ENCODE data around the gene CFD.
"Not testable (repeated sequence)": the region's sequence is repeated elsewhere in the genome, so short reads cannot be mapped to it uniquely, and the experiment has no call there.

CFD gene

DNA sequence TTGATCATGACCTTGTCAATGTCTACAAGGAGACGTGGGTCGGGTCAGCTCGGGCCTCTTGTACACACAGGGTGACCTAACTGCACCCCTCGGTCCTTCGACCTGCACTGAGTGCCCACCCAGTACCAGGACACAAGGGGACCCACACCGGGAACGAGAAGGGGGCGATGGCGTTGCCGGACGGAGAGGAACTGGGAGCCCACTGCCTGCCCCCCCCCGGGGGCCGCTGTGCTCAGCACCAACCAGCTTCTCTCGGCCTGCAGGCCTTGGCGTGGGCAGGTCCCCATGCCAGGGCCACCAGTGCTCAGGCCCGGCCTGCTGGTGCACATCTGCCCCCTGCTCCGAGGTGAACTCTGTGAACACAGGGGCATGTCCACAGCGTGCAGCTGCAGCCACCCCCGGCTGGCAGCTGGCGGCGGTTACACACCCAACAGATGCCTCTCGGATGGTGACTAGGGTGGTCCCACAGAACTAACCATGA is 14.1 kb downstream of the CFD start:
- DNase-seq: no peak

DNA sequence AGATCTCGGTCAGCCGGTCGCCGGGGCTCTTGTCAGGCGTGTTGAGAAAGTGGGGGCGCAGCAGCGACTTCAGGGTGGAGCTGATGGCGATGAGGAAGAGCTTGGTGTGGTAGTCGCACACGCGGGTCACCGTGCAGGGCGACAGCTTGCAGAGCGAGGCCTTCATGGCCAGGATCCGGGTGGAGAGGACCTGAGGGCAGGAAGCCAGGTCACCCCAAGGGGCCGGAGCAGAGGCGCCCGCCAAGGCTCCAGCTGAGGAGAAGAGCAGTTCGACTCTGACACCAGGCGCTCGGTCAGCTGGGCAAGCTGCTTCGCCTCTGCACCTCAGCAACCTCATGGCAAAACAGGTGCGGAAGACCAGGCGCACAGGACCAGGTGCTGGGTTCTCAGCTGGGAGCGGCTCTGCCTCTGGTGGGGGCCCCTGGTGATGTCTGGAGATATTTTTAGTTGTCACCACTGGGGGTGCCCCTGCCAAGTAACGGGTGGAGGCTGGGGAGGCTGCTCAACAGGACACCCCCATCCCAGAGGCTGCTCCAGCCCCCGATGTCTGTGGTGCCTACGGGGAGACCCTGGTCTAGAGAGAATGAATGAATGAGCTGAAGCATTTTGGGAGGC is 15.9 kb downstream of the CFD start:
- DNase-seq: no peak

DNA sequence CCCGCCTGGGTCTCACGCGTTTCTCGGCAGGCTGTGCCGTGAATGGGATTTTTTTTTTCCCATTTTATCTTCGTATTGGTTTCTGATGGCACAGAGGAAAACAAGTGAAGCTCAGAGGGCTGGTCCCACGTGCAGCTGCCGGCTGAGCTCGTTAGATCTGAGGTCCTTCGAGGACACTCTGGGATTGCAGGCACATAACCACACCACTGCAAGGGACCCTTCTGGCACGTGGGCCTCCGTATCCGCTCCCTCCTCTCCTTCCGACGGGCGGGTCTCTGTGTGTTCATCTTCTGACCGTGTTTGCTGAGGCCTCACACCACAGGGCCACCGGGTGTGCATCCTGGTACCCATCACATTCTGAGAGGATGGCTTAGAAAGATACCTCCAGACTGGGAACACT is 16.6 kb downstream of the CFD start:
- DNase-seq: no peak

DNA sequence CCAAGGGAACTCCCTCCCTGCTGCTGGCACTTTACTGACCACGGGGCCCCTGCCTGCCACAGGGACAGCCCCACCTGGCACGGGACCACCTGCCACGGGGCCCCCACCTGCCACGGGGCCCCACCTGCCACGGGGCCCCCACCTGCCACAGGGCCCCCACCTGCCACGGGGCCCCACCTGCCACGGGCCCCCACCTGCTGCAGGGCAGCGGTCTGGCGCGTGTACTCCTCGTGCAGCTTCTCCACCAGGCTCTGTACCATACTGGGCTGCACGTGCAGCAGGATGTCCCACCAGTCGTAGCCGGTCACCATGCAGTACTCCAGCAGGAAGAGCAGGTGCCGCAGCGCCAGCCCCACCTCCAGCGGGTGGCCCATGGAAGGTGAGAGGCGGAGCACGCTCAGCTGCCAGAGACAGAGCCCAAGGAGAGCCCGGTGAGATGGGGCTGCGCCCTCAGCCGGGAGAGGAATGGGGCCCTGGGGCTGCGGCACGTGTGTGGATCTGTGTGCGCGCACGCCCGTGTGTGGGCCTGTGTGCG is 17.4 kb downstream of the CFD start:
- DNase-seq: no peak

DNA sequence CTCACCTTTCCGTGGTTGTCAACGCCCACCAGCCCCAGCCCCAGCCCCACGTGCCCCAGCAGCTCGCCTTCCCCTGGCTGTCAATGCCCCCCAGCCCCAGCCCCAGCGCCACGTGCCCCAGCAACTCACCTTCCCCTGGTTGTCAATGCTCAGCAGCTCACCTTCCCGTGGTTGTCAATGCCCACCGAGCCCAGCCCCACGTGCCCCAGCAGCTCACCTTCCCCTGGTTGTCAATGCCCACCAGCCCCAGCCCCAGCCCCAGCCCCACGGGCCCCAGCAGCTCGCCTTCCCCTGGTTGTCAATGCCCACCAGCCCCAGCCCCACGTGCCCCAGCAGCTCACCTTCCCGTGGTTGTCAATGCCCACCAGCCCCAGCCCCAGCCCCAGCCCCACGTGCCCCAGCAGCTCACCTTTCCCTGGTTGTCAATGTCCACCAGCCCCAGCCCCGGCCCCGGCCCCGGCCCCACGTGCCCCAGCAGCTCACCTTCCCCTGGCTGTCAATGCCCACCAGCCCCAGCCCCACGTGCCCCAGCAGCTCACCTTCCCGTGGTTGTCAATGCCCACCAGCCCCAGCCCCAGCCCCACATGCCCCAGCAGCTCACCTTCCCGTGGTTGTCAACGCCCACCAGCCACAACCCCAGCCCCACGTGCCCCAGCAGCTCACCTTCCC is 18.7 kb downstream of the CFD start:
- not testable (repeated sequence) for DNase-seq

DNA sequence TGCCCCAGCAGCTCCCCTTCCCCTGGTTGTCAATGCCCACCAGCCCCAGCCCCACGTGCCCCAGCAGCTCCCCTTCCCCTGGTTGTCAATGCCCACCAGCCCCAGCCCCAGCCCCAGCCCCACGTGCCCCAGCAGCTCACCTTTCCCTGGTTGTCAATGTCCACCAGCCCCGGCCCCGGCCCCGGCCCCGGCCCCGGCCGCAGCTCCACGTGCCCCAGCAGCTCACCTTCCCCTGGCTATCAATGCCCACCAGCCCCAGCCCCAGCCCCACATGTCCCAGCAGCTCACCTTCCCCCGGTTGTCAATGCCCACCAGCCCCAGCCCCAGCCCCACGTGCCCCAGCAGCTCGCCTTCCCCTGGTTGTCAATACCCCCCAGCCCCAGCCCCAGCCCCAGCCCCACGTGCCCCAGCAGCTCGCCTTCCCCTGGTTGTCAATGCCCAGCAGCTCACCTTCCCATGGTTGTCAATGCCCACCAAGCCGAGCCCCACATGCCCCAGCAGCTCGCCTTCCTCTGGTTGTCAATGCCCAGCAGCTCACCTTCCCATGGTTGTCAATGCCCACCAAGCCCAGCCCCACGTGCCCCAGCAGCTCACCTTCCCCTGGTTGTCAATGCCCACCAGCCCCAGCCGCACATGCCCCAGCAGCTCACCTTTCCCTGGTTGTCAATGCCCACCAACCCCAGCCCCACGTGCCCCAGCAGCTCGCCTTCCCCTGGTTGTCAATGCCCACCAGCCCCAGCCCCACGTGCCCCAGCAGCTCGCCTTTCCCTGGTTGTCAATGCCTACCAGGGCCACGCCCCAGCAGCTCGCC is 19.5 kb downstream of the CFD start:
- not testable (repeated sequence) for DNase-seq

DNA sequence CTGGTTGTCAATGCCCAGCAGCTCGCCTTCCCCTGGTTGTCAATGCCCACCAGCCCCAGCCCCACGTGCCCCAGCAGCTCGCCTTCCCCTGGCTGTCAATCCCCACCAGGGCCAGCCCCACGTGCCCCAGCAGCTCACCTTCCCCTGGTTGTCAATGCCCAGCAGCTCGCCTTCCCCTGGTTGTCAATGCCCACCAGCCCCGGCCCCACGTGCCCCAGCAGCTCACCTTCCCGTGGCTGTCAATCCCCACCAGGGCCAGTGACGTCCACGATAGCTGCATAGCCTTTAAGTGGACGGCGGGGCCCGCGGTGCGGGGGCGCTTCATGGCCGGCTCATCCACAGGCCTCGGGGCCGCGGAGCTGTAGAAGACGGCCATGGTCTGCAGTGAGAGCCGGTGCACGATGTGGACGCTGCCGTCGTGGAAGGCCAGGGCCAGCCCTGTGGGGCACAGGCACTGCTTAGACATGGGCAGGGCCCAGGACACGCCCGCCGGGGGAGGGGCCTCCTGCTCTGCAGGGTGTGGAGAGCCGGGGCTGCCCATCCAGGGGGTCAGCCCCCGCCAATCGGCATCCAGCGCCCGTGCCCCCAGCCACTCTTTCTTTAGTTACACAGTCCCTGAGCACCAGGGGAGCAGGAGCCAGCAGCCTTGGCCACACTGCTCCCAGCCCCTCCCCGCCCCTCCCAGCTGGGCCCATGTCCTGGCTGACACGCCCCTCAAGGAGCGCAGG is 20.4 kb downstream of the CFD start:
- DNase-seq: no peak

DNA sequence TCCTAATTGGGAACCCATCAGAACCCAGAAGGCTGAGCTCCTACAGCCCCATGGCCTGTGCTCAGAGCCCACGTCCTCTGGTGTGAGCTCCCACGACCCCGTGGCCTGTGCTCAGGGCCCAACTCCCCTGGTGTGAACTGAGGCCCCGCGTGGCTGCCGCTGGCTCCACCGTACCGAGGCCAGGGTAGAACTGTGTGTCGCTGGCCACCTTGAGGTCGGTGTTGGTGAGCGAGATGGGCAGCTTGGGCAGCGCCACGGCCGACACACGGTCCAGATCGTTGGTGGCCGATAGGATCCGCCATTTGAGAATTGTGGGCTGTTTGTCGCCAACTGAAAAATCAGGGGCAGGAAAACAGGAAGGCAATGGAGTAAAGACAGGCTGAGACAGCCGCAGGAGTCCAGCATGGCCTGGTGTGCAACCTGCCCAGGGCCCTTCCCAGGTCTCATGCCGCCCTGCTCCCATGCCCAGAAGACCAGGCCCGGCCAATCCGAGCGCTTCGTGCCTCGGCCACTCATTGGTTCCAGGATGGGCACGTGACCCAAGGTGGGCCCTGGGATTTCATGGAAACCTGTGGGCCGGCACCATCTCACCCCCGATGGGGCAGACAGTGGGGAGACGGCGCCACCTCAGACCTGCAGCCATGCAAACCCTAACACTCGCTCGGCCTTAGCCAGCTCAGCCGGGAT is 22.1 kb downstream of the CFD start:
- no peak for DNase-seq

DNA sequence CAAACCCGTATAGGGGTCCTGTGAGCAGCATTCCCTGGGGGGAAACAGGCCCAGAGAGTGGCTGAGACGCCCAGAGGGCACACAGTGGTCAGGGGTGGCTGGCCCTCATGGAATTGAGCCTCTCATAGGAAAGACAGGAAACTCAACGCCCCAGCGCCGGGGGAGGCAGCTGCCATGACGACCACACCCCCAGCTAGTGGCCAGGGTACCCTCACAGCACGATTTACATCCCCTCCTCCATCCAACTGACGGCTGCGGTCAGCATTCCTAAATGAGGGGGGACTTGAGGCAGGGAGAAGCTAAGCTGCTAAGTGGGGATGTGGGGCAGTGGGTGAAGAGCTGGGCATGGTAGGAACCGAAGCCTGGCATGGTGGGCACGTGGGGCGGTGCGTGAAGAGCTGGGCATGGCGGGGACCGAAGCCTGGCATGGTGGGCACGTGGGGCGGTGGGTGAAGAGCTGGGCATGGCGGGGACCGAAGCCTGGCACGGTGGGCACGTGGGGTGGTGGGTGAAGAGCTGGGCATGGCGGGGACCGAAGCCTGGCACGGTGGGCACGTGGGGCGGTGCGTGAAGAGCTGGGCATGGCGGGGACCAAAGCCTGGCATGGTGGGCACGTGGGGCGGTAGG is 23.5 kb downstream of the CFD start:
- DNase-seq: no peak

DNA sequence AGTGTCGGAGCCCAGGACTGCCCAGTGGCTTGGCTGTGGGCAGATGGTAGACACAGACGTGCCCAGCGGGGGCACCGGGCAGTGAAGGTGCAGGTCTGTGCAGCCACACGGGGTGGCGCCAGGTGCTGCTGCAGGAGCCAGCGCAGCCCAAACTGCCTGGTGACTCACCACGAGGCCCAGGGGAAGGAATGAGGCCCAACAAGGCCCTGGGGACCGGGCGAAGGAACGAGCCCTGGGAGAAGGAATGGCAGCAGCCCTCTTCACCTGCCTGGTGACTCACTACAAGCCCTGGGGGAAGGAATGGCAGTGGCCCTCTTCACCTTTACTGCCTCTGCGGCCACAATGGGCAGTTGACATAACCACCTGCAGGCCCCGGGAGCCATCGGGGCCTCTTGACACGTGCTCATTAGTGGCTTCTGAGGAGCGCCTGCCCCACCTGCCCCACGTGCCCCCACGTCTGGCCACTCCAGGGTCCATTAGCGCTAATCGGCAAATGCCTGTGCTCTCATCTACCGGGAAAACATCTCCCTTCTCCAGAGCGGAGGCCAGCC is 24.3 kb downstream of the CFD start:
- no peak for DNase-seq

DNA sequence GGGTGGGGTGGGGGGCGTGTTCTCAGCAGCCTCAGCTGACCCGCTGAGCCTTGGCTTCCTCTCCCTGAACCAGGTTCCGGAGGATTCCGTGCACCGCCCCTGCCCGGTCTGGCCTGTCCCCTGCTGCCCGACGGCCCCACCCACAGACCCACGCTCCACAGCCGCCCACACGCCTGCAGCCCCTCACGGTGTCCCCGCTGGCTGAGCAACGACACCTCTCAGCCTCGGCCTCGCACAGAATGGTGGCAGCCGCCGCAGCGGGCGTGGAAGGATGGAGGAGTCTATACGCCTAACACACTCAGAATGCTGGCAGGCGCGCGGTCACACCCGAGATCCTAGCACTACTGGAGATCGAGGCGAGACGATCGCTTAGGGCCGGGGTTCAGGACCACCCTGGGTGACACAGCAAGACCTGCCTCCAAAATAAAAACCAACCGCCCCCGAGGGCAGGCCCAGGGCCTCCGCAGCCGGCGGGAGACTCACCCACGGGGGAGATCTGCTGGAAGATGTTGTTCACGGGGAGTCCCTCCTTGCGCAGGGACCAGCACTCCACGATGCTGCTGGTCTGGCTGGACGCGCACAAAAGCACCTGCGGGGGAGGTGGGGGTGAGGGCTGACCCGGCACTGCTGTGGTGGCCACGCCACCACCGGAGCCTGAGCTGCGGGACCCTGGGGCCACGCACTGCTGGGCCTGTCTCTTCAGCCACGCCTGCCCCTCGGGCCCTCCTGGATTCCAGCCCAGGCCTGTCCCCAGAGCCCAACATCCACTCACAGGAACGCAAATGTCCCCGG is 25.2 kb downstream of the CFD start:
- no peak for DNase-seq

DNA sequence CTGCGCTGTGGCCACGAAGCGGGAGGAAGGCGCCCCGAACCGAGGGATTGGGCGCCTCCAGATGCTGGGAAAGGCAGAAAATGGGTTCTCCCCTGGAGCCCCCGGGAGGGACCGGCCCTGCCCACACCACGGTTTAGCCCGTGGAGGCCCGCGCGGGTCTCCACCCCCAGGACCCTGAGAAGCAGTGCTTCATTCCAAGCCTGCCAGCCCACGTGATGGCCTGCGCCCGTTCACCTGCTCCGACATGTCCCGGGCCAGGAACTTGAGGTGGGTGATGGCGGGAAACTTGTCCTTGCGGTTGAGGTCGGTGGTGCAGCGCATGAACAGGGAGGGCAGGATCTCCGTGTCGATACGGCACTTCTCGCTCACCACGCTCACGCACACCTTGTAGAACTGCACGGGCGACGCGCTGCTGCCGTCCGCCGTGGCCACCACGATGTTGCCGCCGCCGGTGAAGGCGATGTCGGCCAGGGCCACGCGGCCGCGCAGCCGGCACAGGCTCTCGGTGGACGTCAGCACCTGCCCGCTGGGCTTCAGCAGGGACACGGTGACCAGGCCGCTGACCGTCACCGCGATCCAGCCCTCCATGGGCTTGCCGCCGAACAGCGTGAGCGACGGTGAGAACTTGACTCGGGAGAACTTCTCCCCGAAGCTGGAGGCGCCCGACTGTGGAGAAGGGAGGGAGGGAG is 26.2 kb downstream of the CFD start:
- DNase-seq: no peak

DNA sequence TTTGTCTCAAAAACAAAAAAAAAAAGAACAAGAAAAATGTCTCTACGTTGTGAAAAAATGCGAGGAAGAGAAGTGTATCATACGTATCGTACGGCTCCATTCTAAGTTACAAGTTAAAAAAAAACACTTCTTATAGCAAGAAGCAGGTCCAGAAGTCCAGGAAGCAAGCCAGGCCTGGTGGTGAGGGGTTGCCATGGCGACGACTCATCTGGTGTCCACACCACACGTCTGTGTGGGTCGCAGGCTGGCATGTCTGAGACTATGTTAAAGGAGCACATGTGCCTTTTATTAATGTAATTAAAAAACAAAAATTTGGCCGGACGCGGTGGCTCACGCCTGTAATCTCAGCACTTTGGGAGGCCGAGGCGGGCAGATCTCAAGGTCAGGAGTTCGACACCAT is 27.6 kb downstream of the CFD start:
- no peak for DNase-seq

DNA sequence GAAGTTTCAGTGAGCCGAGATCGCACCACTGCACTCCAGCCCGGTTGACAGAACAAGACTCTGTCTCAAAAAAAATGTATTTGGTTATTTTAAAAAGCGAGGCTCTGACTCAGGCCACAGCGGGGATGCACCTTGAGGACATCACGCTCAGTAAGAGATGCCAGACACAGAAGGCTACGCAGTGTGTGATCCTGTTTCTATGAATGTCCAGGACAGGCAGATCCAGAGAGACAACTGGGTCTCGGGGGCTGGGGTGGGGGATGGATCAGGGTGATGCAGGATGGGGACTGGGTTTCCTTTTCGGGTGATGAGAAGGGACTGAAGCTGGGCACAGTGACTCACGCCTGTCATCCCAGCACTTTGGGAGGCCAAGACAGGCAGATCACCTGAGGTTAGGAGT is 28.1 kb downstream of the CFD start:
- DNase-seq: no peak

DNA sequence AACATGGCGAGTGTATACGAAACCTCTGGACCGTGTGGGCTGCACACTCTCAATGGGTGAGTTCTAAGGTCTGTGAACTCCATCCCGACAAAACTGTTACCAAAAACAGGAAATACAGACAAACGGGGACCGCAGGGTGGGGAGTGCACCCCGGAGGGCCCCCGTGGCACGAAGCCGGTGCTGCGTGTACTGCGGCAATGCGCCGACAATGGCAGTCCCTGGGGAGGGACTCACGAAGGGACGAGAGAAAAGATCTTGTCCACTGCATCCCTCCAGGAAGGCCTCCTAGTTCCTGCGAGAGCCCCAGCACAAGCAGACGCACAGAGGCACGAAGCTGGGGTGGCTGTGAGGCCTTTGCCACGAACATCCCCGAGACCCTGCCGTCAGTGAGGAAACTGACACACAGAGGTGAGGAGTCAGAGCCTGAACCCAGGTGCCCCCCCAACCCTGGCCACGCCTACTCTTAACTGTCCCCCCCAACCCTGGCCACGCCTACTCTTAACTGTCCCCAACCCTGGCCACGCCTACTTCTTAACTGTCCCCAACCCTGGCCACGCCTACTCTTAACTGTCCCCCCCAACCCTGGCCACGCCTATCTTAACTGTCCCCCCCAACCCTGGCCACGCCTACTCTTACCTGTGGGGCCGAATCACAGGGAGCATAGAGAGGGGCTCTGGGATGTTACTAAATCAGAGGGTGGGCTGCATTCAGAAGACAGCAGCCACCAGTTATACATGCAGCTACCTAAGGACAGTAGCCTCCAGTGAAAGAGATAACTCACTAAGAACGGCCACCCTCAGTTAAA is 29.3 kb downstream of the CFD start:
- peak; percentile 59 for DNase-seq

DNA sequence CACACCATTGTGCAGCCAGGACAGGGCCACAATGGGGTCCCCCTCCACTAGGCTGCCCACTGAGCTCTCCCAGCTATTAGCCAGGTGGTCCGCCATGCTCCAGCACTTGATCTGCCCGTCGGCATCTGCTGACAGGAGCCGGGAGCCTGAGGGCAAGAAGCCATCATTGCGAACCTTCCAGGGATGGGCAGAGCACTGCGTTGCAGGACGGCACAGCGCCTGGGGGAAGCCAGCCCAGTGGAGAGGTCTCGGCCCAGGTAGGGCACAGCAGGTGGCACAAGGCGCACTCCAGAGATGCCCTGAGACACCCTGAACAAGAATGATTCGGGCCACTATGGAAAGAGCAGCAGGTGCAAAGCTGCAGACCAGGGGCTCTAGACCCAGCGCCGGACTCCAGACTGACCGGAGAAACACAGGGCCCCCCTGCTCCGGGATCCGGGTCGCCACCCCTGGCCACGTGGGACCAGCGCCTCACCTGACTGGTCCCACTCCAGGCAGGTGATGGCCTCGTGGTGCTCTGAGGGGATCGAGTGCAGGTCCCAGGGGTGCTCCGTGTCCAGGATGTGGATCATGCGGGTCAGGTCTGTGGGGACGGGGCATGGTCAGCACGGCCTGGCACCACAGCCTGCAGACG is 30.3 kb downstream of the CFD start:
- no peak for DNase-seq

DNA sequence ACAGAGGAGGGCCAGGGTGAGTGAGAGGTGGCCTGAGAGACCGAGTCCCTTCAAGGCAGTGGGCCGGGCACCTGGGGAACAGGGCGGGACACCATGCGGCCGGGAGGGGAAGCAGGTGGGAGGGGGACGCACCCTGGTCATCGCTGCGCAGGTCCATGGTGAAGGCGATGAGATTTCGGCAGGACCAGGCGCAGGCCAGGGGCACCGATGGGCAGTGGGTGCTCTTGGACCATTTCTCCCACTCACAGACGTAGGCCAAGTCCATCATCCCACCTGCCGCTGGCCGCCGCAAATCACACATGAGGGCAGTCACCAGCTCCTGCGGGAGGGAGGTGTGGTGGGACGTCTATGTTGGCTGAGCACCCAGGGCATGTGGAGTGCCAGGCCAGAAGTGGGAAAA is 31.4 kb downstream of the CFD start:
- DNase-seq: no peak

DNA sequence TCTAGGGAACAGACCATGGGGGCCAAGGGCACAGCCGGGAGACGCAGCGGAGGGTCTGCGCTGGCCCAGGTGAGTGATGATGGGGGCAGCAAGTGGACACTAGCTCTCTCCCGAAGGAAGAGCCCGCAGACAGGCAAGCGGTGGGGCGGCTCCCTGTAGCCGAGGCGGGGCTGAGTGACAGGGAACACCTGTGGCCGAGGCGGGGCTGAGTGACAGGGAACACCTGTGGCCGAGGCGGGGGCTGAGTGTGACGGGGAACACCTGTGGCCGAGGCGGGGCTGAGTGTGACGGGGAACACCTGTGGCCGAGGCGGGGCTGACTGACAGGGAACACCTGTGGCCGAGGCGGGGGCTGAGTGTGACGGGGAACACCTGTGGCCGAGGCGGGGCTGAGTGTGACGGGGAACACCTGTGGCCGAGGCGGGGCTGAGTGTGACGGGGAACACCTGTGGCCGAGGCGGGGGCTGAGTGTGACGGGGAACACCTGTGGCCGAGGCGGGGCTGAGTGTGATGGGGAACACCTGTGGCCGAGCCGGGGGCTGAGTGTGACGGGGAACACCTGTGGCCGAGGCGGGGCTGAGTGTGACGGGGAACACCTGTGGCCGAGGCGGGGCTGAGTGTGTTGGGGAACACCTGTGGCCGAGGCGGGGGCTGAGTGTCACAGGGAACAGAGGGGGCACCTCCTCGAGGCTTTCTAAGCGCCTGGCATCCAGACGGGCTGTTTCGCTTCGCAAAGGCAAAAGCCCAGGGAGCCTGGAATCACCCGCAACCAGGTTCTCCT is 32.1 kb downstream of the CFD start:
- DNase-seq: not testable (repeated sequence)

Measured in activated effector memory CD4-positive, alpha-beta T cell treated with Interleukin-2 at 50 U/mL for 16 hours (primary cell).